GM21367 (cell line): ENCODE measurements around the gene WASHC4.
"Not testable (repeated sequence)": the region's sequence is repeated elsewhere in the genome, so short reads cannot be mapped to it uniquely, and the experiment has no call there.

Source experiments
- ATAC-seq: cut with Tn5 transposase; IDR thresholded peaks from one replicate; pipeline ENCODE4 v1.9.1; 2021; ENCODE audit not compliant: unreplicated experiment

WASHC4 gene

GRCh38 chr12:105091476-105092206, 15.9 kb upstream of the WASHC4 start:
- no peak for ATAC-seq

- no peak for ATAC-seq
Observed at GRCh38 chr12:105092336-105092735, 15.2 kb upstream of the WASHC4 start.

GRCh38 chr12:105095338-105095737, 12.2 kb upstream of the WASHC4 start:
- ATAC-seq: not testable (repeated sequence)

GRCh38 chr12:105099356-105099755, 8.2 kb upstream of the WASHC4 start:
- no peak for ATAC-seq

- ATAC-seq: no peak
Observed at GRCh38 chr12:105100207-105100985, 7.1 kb upstream of the WASHC4 start.

GRCh38 chr12:105100998-105101397, 6.5 kb upstream of the WASHC4 start:
- no peak for ATAC-seq

GRCh38 chr12:105102673-105103072, 4.9 kb upstream of the WASHC4 start:
- ATAC-seq: no peak

- ATAC-seq: no peak
Observed at GRCh38 chr12:105104762-105105161, 2.8 kb upstream of the WASHC4 start.

GRCh38 chr12:105106621-105107020, 910 bp upstream of the WASHC4 start:
- no peak for ATAC-seq

- peak; percentile 16 for ATAC-seq
Observed at GRCh38 chr12:105107171-105107493, 399 bp upstream of the WASHC4 start.

GRCh38 chr12:105109465-105110212, 2.1 kb downstream of the WASHC4 start:
- peak; percentile 30 for ATAC-seq

- no peak for ATAC-seq
Observed at GRCh38 chr12:105110851-105111250, 3.3 kb downstream of the WASHC4 start.

- ATAC-seq: no peak
Observed at GRCh38 chr12:105113094-105113493, 5.6 kb downstream of the WASHC4 start.

- ATAC-seq: no peak
Observed at GRCh38 chr12:105116969-105117368, 9.4 kb downstream of the WASHC4 start.

GRCh38 chr12:105120551-105120950, 13.0 kb downstream of the WASHC4 start:
- no peak for ATAC-seq

- no peak for ATAC-seq
Observed at GRCh38 chr12:105138248-105138647, 30.7 kb downstream of the WASHC4 start.

GRCh38 chr12:105141320-105141922, 33.9 kb downstream of the WASHC4 start:
- no peak for ATAC-seq

- no peak for ATAC-seq
Observed at GRCh38 chr12:105142259-105142658, 34.7 kb downstream of the WASHC4 start.

- no peak for ATAC-seq
Observed at GRCh38 chr12:105156260-105156659, 48.7 kb downstream of the WASHC4 start.

GRCh38 chr12:105157606-105158005, 50.1 kb downstream of the WASHC4 start:
- ATAC-seq: no peak

- ATAC-seq: no peak
Observed at GRCh38 chr12:105158876-105159275, 51.3 kb downstream of the WASHC4 start.
